GM06990 (cell line): ENCODE measurements around the gene CHKB.

ENCODE experiments used
- DNase-seq: peaks from one replicate; pipeline ENCODE4 v3.0.0-alpha.2; 2011; ENCODE audit not compliant: insufficient read length; ENCODE audit errors: extremely low read depth
- H3K27me3 ChIP-seq: replicated peaks from 2 replicates; pipeline ENCODE4 v1.6.0; 2011; ENCODE audit warnings: low read length; ENCODE audit not compliant: control insufficient read depth, insufficient read depth
- H3K36me3 ChIP-seq: 2 replicates; pipeline ENCODE4 v1.5.1; 2011; ENCODE audit warnings: low read length; ENCODE audit not compliant: control insufficient read depth, insufficient read depth
- H3K4me3 ChIP-seq: replicated peaks from 2 replicates; pipeline ENCODE4 v1.5.1; 2011; ENCODE audit warnings: low read depth, mild to moderate bottlenecking, control low read depth, low read length
- CTCF ChIP-seq: IDR thresholded peaks from 2 replicates; pipeline ENCODE4 v1.5.1; 2011; ENCODE audit warnings: low read length, control low read depth, mild to moderate bottlenecking, inconsistent platforms; ENCODE audit not compliant: insufficient read depth, poor library complexity, severe bottlenecking

The CHKB gene

GRCh38 chr22:50601669-50602337 is 19.2 kb upstream of the CHKB start:
- TF ChIP-seq CTCF = no peak
- no peak for DNase-seq
- no peak overlapping the region for H3K4me3 ChIP-seq
- H3K36me3 ChIP-seq = no peaks in the 10 kb centered on the region
- H3K27me3 ChIP-seq = peaks cover 3% of the 10 kb centered on the region

GRCh38 chr22:50600967-50601668 is 18.5 kb upstream of the CHKB start:
- no peak for TF ChIP-seq CTCF
- Histone ChIP-seq H3K27me3 (peaks cover 3% of the 10 kb centered on the region), H3K36me3 (no peaks in the 10 kb centered on the region), H3K4me3 (no peak overlapping the region; the same call in 1 of the 2 replicates)
- no peak for DNase-seq

GRCh38 chr22:50600538-50600937 is 17.9 kb upstream of the CHKB start, which contains the start of gene MAPK8IP2:
MAPK8IP2 (plus strand) TSS chr22:50600793; CDS start chr22:50600819, 26 bp downstream.
- Histone ChIP-seq H3K4me3 (peak within 1 kb of the TSS; percentile 31; the same call in 1 of the 2 replicates), H3K27me3 (peaks cover 3% of the 10 kb centered on the region), H3K36me3 (no peaks in the 10 kb centered on the region)
- no peak for TF ChIP-seq CTCF
- DNase-seq = no peak

GRCh38 chr22:50599816-50600455 is 17.3 kb upstream of the CHKB start:
- Histone ChIP-seq H3K27me3 (peaks cover 3% of the 10 kb centered on the region), H3K4me3 (no peak overlapping the region; the same call in 1 of the 2 replicates)

GRCh38 chr22:50597097-50597496 is 14.4 kb upstream of the CHKB start:
- no peak for TF ChIP-seq CTCF
- H3K36me3 ChIP-seq = no peaks in the 10 kb centered on the region
- H3K27me3 ChIP-seq = peaks cover 3% of the 10 kb centered on the region
- no peak for DNase-seq
- no peak overlapping the region for H3K4me3 ChIP-seq

More at GRCh38 chr22:50599816-50600455, 17.3 kb upstream of the CHKB start:
- no peak for TF ChIP-seq CTCF
- no peak for DNase-seq
- H3K36me3 ChIP-seq = no peaks in the 10 kb centered on the region
